Brain microvascular endothelial cell (primary cell): Measurements from ENCODE around the gene NRP2.

Source experiments
- DNase-seq: peaks from one replicate; pipeline ENCODE4 v3.0.0-alpha.2; 2020
- H3K27ac ChIP-seq: fragments of 250-450 bp; sonication (Bioruptor Pico); 2 replicates; pipeline ENCODE4 v1.5.1; 2020; ENCODE audit warnings: mild to moderate bottlenecking, moderate library complexity
- H3K27me3 ChIP-seq: fragments of 250-450 bp; sonication (Bioruptor Pico); replicated peaks from 2 replicates; pipeline ENCODE4 v1.5.1; 2020; ENCODE audit warnings: mild to moderate bottlenecking
- H3K36me3 ChIP-seq: fragments of 250-450 bp; sonication (Bioruptor Pico); replicated peaks from 2 replicates; pipeline ENCODE4 v1.5.1; 2020; ENCODE audit warnings: mild to moderate bottlenecking
- H3K4me3 ChIP-seq: 2 replicates; pipeline ENCODE4 v1.5.1; 2011; ENCODE audit warnings: low read depth, mild to moderate bottlenecking, control low read depth, low read length, moderate library complexity
- in situ Hi-C: cut with HindIII; loops from 2 replicates; pipeline ENCODE4 v1.10.0; 2017; ENCODE audit warnings: low sequenced_read_pairs, low pct_ligation_motif_present
- TF ChIP-seq, protein P1 (sequence below): IDR thresholded peaks from 2 replicates; pipeline ENCODE4 v1.5.1; 2011; ENCODE audit warnings: low read depth, mild to moderate bottlenecking, moderate library complexity, low read length, control low read depth, inconsistent platforms; ENCODE audit errors: missing control alignments

Gene NRP2

DNA sequence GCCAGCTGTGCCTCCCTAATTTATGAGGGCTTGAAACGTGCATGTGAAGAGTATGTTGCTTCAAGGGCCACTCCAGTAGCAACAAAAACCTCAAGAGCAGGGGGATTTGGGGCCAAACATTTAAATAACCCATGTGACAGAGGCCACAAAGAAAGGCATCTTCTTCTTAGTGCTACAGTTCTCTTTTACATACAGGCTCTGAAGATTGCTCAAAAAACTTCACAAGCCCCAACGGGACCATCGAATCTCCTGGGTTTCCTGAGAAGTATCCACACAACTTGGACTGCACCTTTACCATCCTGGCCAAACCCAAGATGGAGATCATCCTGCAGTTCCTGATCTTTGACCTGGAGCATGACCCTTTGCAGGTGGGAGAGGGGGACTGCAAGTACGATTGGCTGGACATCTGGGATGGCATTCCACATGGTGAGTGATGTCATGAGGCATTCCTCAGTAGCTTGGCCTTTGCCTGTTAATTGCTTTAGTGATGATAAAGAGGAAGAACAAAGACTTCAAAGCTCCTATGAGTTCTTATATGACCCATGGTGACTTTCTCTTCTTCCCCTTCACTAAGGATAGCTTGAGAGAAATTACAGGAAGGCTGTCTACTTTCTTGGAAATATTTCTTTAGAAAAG lies 40.1 kb downstream of the NRP2 start:
- TF ChIP-seq, protein P1, sequence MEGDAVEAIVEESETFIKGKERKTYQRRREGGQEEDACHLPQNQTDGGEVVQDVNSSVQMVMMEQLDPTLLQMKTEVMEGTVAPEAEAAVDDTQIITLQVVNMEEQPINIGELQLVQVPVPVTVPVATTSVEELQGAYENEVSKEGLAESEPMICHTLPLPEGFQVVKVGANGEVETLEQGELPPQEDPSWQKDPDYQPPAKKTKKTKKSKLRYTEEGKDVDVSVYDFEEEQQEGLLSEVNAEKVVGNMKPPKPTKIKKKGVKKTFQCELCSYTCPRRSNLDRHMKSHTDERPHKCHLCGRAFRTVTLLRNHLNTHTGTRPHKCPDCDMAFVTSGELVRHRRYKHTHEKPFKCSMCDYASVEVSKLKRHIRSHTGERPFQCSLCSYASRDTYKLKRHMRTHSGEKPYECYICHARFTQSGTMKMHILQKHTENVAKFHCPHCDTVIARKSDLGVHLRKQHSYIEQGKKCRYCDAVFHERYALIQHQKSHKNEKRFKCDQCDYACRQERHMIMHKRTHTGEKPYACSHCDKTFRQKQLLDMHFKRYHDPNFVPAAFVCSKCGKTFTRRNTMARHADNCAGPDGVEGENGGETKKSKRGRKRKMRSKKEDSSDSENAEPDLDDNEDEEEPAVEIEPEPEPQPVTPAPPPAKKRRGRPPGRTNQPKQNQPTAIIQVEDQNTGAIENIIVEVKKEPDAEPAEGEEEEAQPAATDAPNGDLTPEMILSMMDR, result no peak
- Histone ChIP-seq H3K4me3 (no peak overlapping the region), H3K27ac (no peak overlapping the region), H3K36me3 (peaks cover 17% of the 10 kb centered on the region), H3K27me3 (no peaks in the 10 kb centered on the region)
- in situ Hi-C loops, result no loop called here
- no peak for DNase-seq

DNA sequence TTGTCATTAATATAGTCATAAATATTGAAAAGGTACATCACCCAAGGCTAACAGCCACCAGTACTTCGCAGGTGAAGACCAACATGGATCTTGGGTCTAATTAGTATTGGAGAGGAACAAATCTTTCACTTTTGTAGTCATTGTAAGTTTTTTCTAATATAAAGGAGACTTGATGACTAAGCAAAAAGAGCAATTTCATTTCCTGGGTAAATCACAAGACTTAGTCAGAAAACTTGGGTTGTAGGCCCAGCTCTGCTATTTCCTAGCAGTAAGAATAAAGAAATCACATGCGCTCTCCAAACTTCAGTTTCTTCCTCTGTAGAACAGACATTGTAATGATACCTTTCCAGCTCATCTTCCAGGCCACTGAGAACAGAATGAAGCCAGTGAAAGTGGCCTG lies 40.9 kb downstream of the NRP2 start:
- H3K27ac ChIP-seq, result no peak overlapping the region
- H3K27me3 ChIP-seq, result no peaks in the 10 kb centered on the region
- no peak for DNase-seq
- in situ Hi-C loops, result no loop called here
- H3K4me3 ChIP-seq, result no peak overlapping the region
- TF ChIP-seq, protein P1, result no peak
- peaks cover 23% of the 10 kb centered on the region for H3K36me3 ChIP-seq

DNA sequence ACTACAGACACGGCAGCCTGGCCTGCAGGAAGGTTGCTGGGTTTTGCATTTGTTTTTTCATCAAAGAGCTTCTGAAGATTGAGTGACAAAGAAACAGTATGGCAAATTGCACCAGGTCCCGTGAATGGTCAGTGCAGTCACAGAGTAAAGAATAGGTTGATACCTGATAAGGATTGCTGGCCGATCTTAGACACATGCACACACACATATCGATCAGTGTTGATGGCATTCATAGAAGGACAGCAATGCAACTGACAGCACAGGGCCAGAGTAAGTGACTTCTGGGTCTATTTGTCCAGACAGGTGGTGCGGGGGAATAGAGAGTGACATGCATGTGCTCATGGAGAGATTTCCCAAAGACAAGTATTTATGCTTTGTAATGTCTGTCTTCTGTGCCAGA lies 42.8 kb downstream of the NRP2 start:
- TF ChIP-seq, protein P1, result no peak
- no peak for DNase-seq
- Histone ChIP-seq H3K36me3 (peaks cover 30% of the 10 kb centered on the region), H3K27ac (no peak overlapping the region), H3K4me3 (no peak overlapping the region), H3K27me3 (no peaks in the 10 kb centered on the region)
- in situ Hi-C loops, result no loop called here

DNA sequence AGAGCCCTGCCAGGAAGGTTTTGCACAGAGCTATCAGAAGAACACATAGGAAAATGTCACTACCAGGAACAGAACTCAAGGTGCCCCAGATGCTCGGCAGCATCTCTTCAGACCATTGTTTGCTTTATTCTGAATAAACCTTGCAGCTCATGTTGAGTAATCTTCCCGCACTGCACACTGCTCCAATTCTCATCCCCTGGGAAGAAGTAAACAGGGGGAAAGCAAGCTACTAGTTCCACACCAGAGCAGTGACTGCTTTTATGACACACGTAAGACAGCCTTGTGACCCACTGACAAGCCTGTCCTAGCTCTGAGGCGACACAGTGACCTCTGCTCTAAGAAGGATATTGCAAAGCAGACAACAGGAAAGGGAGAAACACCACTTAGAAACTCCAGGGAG lies 44.2 kb downstream of the NRP2 start:
- H3K27ac ChIP-seq, result no peak overlapping the region
- DNase-seq, result no peak
- TF ChIP-seq, protein P1, result no peak
- peaks cover 30% of the 10 kb centered on the region for H3K36me3 ChIP-seq
- in situ Hi-C loops, result no loop called here
- H3K4me3 ChIP-seq, result no peak overlapping the region
- no peaks in the 10 kb centered on the region for H3K27me3 ChIP-seq

DNA sequence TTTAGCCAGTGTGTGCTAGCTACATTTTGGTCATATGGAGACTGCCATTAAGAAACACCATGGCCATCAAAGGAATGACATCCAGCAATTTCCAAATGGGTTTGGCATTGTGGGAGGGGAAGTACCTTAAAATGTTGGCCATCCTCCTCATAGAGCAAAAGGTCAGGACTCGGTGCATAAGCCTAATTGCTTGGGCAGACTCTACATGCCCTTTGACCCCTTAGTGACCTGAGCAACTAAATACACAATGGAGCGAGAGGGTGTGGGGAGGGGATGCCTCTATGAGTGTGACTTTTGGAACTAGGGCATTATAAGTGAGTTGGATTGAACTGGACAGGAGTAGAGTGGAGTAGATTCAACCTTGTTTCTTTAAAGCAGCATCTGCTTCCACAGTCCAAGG lies 44.9 kb downstream of the NRP2 start:
- no peak for DNase-seq
- Histone ChIP-seq H3K27ac (no peak overlapping the region), H3K36me3 (peaks cover 30% of the 10 kb centered on the region), H3K27me3 (no peaks in the 10 kb centered on the region), H3K4me3 (no peak overlapping the region)
- TF ChIP-seq, protein P1, result no peak
- in situ Hi-C loops, result no loop called here

DNA sequence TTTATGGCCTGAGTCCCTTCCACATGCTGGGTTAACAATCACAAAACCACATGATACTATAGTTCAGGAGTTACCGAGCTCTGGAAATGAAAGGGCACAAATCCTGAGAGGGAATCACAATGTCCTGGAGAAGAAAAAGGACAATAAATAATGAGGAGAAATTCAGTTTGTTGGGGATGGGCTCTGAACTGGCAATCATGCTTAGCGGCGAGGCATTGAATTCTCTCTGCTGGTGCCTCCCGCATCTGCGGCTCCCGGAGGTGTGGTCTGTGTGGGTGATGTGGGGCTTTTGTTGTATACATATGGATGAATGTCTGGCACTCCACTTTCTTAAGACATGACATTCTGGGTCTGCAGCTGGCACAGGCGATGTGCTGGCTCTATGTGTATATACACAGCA lies 46.1 kb downstream of the NRP2 start:
- no peak for DNase-seq
- H3K27ac ChIP-seq, result no peak overlapping the region
- peaks cover 32% of the 10 kb centered on the region for H3K36me3 ChIP-seq
- in situ Hi-C loops, result no loop called here
- TF ChIP-seq, protein P1, result no peak
- H3K27me3 ChIP-seq, result no peaks in the 10 kb centered on the region
- no peak overlapping the region for H3K4me3 ChIP-seq
